Liver (tissue), 3 donors: ENCODE results near the gene CPNE1.

Source experiments
- ATF3 ChIP-seq: IDR thresholded peaks from 2 replicates; pipeline ENCODE4 v1.6.1; 2016; ENCODE audit warnings: antibody characterized with exemption
- CTCF ChIP-seq: fragments of 150-350 bp; IDR thresholded peaks from 2 replicates; pipeline ENCODE4 v1.5.1; 2017; ENCODE audit warnings: improper control_type of control experiment, low read depth, low read length; ENCODE audit not compliant: missing input control
- EGR1 ChIP-seq, 2 donors: IDR thresholded peaks; 2 replicates each; pipeline ENCODE4 v1.6.1; 2016 to 2018; ENCODE audit warnings: antibody characterized with exemption in 2 of 2, low read depth in 2 of 2
- FOXA1 ChIP-seq: IDR thresholded peaks from 2 replicates; pipeline ENCODE4 v1.6.1; 2016; ENCODE audit warnings: antibody characterized with exemption
- FOXA2 ChIP-seq: IDR thresholded peaks from 2 replicates; pipeline ENCODE4 v1.6.1; 2016; ENCODE audit warnings: antibody characterized with exemption
- GABPA ChIP-seq, 2 donors: IDR thresholded peaks in 1 of 2; conservative IDR thresholded peaks in 1 of 2; 2 replicates each; pipeline ENCODE4 v1.6.1; 2016; ENCODE audit warnings: antibody characterized with exemption in 2 of 2, mild to moderate bottlenecking in 1 of 2, moderate library complexity in 1 of 2
- MAX ChIP-seq: IDR thresholded peaks from 2 replicates; pipeline ENCODE4 v1.6.1; 2016; ENCODE audit warnings: antibody characterized with exemption
- NR2F2 ChIP-seq: IDR thresholded peaks from 2 replicates; pipeline ENCODE4 v1.6.1; 2016; ENCODE audit warnings: antibody characterized with exemption
- RAD21 ChIP-seq, 2 donors: IDR thresholded peaks; 2 replicates each; pipeline ENCODE4 v1.6.1; 2016; ENCODE audit warnings: antibody characterized with exemption in 2 of 2, mild to moderate bottlenecking in 2 of 2
- REST ChIP-seq: IDR thresholded peaks from 2 replicates; pipeline ENCODE4 v1.6.1; 2016; ENCODE audit warnings: antibody characterized with exemption, mild to moderate bottlenecking
- RXRA ChIP-seq, 2 donors: IDR thresholded peaks; 2 replicates each; pipeline ENCODE4 v1.6.1; 2017 to 2018; ENCODE audit warnings: antibody characterized with exemption in 2 of 2, mild to moderate bottlenecking in 1 of 2
- SP1 ChIP-seq: IDR thresholded peaks from 2 replicates; pipeline ENCODE4 v1.6.1; 2018; ENCODE audit warnings: antibody characterized with exemption, mild to moderate bottlenecking
- YY1 ChIP-seq: IDR thresholded peaks from 2 replicates; pipeline ENCODE4 v1.6.1; 2016; ENCODE audit warnings: antibody characterized with exemption, mild to moderate bottlenecking
- donor health status: healthy.
- donor health status: healthy.

- no peak for TF ChIP-seq CTCF
- TF ChIP-seq REST = no peak
- no peak for TF ChIP-seq GABPA (IDR thresholded peaks at IDR 0.05 in 1 of 2, conservative IDR thresholded peaks at IDR 0.05 in 1 of 2)
- no peak for TF ChIP-seq MAX
- no peak for TF ChIP-seq FOXA2
- TF ChIP-seq RAD21 (IDR thresholded peaks at IDR 0.05) = no peak
- no peak for TF ChIP-seq RXRA (IDR thresholded peaks at IDR 0.05)
- TF ChIP-seq YY1 = no peak
- TF ChIP-seq FOXA1 = no peak
- no peak for TF ChIP-seq SP1
- TF ChIP-seq NR2F2 = no peak
- no peak for TF ChIP-seq ATF3
- no peak for TF ChIP-seq EGR1 (IDR thresholded peaks at IDR 0.05; ENCODE audit: low read depth in 2 of 2)
Observed at GRCh38 chr20:35637276-35637675, 27.4 kb downstream of the CPNE1 start.
